HEK293 (cell line): ENCODE measurements around the gene MMP23B.

Experiments
- CTCF ChIA-PET: fragments of 350-600 bp; formaldehyde crosslinking; extraction: SDS; loops from one replicate; lab custom pipeline; 2021; ENCODE audit warnings: antibody characterized with exemption; lab: Yijun Ruan, JAX
- POLR2A ChIA-PET: fragments of 300-600 bp; formaldehyde crosslinking; extraction: SDS; loops from one replicate; lab custom pipeline; 2020; ENCODE audit warnings: antibody characterized with exemption, inconsistent platforms; lab: Yijun Ruan, JAX
- H3K27ac ChIP-seq: fragments of 200-500 bp; sonication (Bioruptor generic); 2 replicates; pipeline ENCODE4 v1.5.1; 2014; ENCODE audit warnings: low read depth, low read length, control low read depth, inconsistent platforms; ENCODE audit errors: extremely low read depth
- H3K36me3 ChIP-seq, 2 experiments: fragments of 200-500 bp in 1 of 2; sonication (Bioruptor generic) in 1 of 2; 1 replicate in 1 of 2; 2 replicates in 1 of 2; pipeline ENCODE4 v1.5.1; 2014 to 2017; ENCODE audit warnings: inconsistent platforms in 2 of 2, low read length in 2 of 2; ENCODE audit not compliant: control insufficient read depth in 2 of 2, insufficient read depth in 1 of 2
- H3K4me1 ChIP-seq: fragments of 200-500 bp; sonication (Bioruptor generic); 2 replicates; pipeline ENCODE4 v1.5.1; 2014; ENCODE audit warnings: mild to moderate bottlenecking, low read length, inconsistent platforms; ENCODE audit not compliant: control insufficient read depth, insufficient read depth
- H3K4me3 ChIP-seq: 2 replicates; pipeline ENCODE4 v1.5.1; 2011; ENCODE audit warnings: low read depth, mild to moderate bottlenecking, control low read depth, low read length, moderate library complexity
- H3K9me3 ChIP-seq: fragments of 200-500 bp; sonication (Bioruptor generic); 2 replicates; pipeline ENCODE4 v1.5.1; 2014; ENCODE audit warnings: low read depth, low read length, inconsistent platforms; ENCODE audit not compliant: control insufficient read depth, insufficient read depth
- GLIS1 ChIP-seq: fragments of 450-650 bp; formaldehyde crosslinking; IDR thresholded peaks from 2 replicates; pipeline ENCODE4 v1.5.1; 2016; ENCODE audit warnings: missing biosample characterization, missing genetic modification characterization
- GLIS2 ChIP-seq: fragments of 450-650 bp; formaldehyde crosslinking; IDR thresholded peaks from 2 replicates; pipeline ENCODE4 v1.5.1; 2016; ENCODE audit warnings: missing biosample characterization, missing genetic modification characterization
- SCRT2 ChIP-seq: fragments of 450-650 bp; formaldehyde crosslinking; IDR thresholded peaks from 2 replicates; pipeline ENCODE4 v1.5.1; 2016; ENCODE audit warnings: missing biosample characterization, missing genetic modification characterization
- ZIC2 ChIP-seq: fragments of 450-650 bp; formaldehyde crosslinking; IDR thresholded peaks from 2 replicates; pipeline ENCODE4 v1.5.1; 2016; ENCODE audit warnings: missing biosample characterization, missing genetic modification characterization
- ZNF157 ChIP-seq: fragments of 450-650 bp; formaldehyde crosslinking; IDR thresholded peaks from 2 replicates; pipeline ENCODE4 v1.5.1; 2016; ENCODE audit warnings: missing biosample characterization, missing genetic modification characterization
- ZNF202 ChIP-seq: fragments of 450-650 bp; formaldehyde crosslinking; IDR thresholded peaks from 2 replicates; pipeline ENCODE4 v1.5.1; 2016; ENCODE audit warnings: missing biosample characterization, missing genetic modification characterization, borderline replicate concordance
- ZNF24 ChIP-seq: fragments of 450-650 bp; formaldehyde crosslinking; IDR thresholded peaks from 2 replicates; pipeline ENCODE4 v1.5.1; 2016; ENCODE audit warnings: missing biosample characterization, missing genetic modification characterization
- ZNF391 ChIP-seq: fragments of 450-650 bp; formaldehyde crosslinking; IDR thresholded peaks from 2 replicates; pipeline ENCODE4 v1.5.1; 2016; ENCODE audit warnings: low read depth, missing biosample characterization, missing genetic modification characterization, borderline replicate concordance
- ZNF561 ChIP-seq: fragments of 450-650 bp; IDR thresholded peaks from 2 replicates; pipeline ENCODE4 v1.5.1; 2018; ENCODE audit warnings: missing biosample characterization, missing genetic modification characterization, borderline replicate concordance
- ZNF596 ChIP-seq: fragments of 450-650 bp; IDR thresholded peaks from 2 replicates; pipeline ENCODE4 v1.5.0; 2018; ENCODE audit warnings: missing biosample characterization, mild to moderate bottlenecking, missing genetic modification characterization, moderate library complexity
- ZNF660 ChIP-seq: fragments of 450-650 bp; IDR thresholded peaks from 2 replicates; pipeline ENCODE4 v1.5.1; 2018; ENCODE audit warnings: missing biosample characterization, mild to moderate bottlenecking, missing genetic modification characterization
- ZSCAN30 ChIP-seq: fragments of 450-650 bp; IDR thresholded peaks from 2 replicates; pipeline ENCODE4 v1.5.1; 2018; ENCODE audit warnings: missing biosample characterization, mild to moderate bottlenecking, missing genetic modification characterization, moderate library complexity
- TF ChIP-seq, protein P1 (sequence below): fragments of 450-650 bp; formaldehyde crosslinking; IDR thresholded peaks from 2 replicates; pipeline ENCODE4 v1.5.1; 2016; ENCODE audit warnings: missing biosample characterization, missing genetic modification characterization
- TF ChIP-seq, protein P2 (sequence below): fragments of 450-650 bp; formaldehyde crosslinking; IDR thresholded peaks from 2 replicates; pipeline ENCODE4 v1.5.0; 2017; ENCODE audit warnings: missing biosample characterization, missing genetic modification characterization, borderline replicate concordance
- TF ChIP-seq, protein P3 (sequence below): fragments of 450-650 bp; formaldehyde crosslinking; IDR thresholded peaks from 2 replicates; pipeline ENCODE4 v1.5.1; 2017; ENCODE audit warnings: missing biosample characterization, missing genetic modification characterization

The MMP23B gene

DNA sequence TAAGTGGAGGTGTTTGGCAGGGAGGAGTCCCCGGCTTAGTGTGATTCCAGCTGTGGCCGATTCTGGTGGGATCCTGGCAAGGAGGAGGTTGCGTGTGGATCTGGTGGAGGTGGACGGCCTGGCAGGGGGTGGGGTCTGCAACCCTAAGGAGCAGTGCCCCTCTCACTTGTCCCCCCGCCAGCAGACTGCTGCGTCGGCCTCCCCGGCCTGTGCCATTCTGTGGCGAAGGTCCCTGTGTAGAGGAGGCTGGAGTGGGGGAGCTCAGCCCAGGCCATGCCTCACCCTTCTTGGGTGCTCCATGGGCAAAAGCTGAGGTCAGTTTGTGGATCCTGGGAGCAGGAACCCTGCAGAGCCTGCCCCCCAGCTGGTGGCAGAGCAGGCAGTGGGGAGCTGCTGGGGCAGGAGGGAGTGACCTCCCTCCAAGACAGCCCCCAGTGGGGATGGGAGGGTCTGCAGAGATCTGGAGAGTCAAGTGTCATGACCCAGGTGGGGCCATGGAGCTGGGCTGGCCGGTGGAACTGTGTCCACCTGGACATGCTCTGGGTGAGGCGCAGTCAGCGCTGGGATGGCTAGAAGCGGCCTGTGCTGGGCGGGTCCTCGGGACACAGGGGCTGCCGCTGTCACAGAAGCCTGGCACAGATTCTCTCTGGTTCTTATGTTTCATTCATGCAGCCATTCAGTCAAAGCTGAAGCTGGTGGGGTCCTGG lies 11.4 kb upstream of the MMP23B start:
- TF ChIP-seq ZSCAN30 (tag by site-specific recombination) (no peak), ZNF24 (tag by site-specific recombination) (no peak), GLIS2 (peak; percentile 38), ZNF596 (tag by site-specific recombination) (no peak), ZNF561 (tag by site-specific recombination) (no peak), ZNF157 (tag by site-specific recombination) (no peak), GLIS1 (tag by site-specific recombination) (peak; percentile 79), ZNF202 (tag by site-specific recombination) (no peak), ZNF391 (no peak), ZNF660 (tag by site-specific recombination) (no peak), ZIC2 (tag by site-specific recombination) (no peak; the same call in 1 of the 2 replicates)
- TF ChIP-seq, protein P1, sequence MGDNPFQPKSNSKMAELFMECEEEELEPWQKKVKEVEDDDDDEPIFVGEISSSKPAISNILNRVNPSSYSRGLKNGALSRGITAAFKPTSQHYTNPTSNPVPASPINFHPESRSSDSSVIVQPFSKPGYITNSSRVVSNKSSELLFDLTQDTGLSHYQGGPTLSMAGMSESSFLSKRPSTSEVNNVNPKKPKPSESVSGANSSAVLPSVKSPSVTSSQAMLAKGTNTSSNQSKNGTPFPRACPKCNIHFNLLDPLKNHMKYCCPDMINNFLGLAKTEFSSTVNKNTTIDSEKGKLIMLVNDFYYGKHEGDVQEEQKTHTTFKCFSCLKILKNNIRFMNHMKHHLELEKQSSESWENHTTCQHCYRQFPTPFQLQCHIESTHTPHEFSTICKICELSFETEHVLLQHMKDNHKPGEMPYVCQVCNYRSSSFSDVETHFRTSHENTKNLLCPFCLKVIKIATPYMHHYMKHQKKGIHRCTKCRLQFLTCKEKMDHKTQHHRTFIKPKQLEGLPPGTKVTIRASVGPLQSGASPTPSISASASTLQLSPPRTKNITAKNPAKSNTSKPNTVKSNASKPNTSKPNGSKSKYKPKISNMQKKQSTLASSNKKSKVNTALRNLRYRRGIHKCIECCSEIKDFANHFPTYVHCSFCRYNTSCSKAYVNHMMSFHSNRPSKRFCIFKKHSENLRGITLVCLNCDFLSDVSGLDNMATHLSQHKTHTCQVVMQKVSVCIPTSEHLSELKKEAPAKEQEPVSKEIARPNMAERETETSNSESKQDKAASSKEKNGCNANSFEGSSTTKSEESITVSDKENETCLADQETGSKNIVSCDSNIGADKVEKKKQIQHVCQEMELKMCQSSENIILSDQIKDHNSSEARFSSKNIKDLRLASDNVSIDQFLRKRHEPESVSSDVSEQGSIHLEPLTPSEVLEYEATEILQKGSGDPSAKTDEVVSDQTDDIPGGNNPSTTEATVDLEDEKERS, result no peak
- TF ChIP-seq, protein P2, sequence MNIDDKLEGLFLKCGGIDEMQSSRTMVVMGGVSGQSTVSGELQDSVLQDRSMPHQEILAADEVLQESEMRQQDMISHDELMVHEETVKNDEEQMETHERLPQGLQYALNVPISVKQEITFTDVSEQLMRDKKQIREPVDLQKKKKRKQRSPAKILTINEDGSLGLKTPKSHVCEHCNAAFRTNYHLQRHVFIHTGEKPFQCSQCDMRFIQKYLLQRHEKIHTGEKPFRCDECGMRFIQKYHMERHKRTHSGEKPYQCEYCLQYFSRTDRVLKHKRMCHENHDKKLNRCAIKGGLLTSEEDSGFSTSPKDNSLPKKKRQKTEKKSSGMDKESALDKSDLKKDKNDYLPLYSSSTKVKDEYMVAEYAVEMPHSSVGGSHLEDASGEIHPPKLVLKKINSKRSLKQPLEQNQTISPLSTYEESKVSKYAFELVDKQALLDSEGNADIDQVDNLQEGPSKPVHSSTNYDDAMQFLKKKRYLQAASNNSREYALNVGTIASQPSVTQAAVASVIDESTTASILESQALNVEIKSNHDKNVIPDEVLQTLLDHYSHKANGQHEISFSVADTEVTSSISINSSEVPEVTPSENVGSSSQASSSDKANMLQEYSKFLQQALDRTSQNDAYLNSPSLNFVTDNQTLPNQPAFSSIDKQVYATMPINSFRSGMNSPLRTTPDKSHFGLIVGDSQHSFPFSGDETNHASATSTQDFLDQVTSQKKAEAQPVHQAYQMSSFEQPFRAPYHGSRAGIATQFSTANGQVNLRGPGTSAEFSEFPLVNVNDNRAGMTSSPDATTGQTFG (tag by site-specific recombination), result no peak
- CTCF ChIA-PET, result interaction anchor here (0.6 kb wide), 1 partner anchor 48 kb away, joined by 4 read pairs; no protein-coding TSS in a partner anchor
- POLR2A ChIA-PET, result interaction anchor here (0.6 kb wide), 1 partner anchor 62 kb away, joined by 3 read pairs; no protein-coding TSS in a partner anchor
- H3K36me3 ChIP-seq, result peaks cover 0 to 41% of the 10 kb centered on the region in 2 experiments; a peak in 1 of 3 replicates
- no peak overlapping the region for H3K27ac ChIP-seq
- no peaks in the 10 kb centered on the region for H3K9me3 ChIP-seq
- H3K4me1 ChIP-seq, result no peaks in the 10 kb centered on the region
- no peak overlapping the region for H3K4me3 ChIP-seq

DNA sequence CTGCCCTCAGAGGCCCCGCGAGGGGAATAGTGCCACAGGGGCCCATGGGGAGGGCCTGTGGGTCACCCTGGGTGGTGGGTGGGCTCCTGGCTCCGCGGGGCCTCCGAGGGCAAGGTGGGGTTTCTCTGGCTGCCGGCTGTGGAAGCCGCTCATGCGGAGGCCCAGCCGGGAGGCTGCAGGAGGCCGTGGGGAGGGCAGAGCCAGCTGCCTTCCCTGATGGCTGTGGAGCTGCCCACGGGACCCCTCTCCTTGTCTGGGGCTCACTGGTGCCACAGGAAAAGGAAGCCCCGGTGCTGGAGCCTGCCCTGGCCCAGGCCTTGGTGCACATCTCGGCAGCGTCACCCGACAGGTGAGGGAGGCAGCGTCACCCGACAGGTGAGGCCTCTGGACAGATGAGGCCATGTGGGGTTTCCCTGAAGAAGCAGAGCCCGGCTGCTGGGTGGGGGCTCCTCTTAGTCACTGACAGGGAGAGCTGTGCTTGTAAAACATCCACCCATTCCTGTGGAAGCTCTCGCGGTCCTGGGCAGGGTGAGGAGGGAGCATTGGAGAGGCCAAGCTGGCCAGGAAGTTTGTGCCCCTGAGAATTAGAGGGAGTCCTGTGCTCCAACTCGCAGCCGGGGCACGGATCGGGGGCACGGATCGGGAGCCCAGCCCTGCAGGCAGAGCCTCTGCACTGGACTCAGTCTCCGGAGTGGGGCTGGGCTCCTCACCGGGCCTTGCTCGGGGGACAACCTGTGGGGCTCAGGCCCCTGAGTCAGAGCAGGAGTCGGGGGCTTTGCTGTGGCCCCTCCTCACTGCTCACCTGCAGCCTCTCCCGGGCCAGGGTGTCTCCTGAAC lies 10.6 kb upstream of the MMP23B start:
- Histone ChIP-seq H3K9me3 (no peaks in the 10 kb centered on the region), H3K36me3 (peaks cover 0 to 46% of the 10 kb centered on the region in 2 experiments; a peak in 1 of 3 replicates), H3K4me3 (no peak overlapping the region), H3K27ac (0 out of 2 replicates have a peak overlapping the region, but pooled peaks have one; percentile 16), H3K4me1 (no peaks in the 10 kb centered on the region)
- ChIA-PET CTCF (interaction anchor here (0.6 kb wide), 1 partner anchor 48 kb away, joined by 4 read pairs; no protein-coding TSS in a partner anchor), POLR2A (no interaction called here)
- TF ChIP-seq, protein P3, sequence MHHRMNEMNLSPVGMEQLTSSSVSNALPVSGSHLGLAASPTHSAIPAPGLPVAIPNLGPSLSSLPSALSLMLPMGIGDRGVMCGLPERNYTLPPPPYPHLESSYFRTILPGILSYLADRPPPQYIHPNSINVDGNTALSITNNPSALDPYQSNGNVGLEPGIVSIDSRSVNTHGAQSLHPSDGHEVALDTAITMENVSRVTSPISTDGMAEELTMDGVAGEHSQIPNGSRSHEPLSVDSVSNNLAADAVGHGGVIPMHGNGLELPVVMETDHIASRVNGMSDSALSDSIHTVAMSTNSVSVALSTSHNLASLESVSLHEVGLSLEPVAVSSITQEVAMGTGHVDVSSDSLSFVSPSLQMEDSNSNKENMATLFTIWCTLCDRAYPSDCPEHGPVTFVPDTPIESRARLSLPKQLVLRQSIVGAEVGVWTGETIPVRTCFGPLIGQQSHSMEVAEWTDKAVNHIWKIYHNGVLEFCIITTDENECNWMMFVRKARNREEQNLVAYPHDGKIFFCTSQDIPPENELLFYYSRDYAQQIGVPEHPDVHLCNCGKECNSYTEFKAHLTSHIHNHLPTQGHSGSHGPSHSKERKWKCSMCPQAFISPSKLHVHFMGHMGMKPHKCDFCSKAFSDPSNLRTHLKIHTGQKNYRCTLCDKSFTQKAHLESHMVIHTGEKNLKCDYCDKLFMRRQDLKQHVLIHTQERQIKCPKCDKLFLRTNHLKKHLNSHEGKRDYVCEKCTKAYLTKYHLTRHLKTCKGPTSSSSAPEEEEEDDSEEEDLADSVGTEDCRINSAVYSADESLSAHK, result no peak
- 0 out of 2 replicates have a peak, but pooled peaks have one; percentile 32 for TF ChIP-seq SCRT2
